ENCODE measurements around the gene CNTN4. TPM values are rescaled to one million over a fixed set of nuclear protein-coding genes. Genes with fewer than 3 reads are reported as not detected.
"Not testable (repeated sequence)": the region's sequence is repeated elsewhere in the genome, so short reads cannot be mapped to it uniquely, and the experiment has no call there.

The CNTN4 gene
- total RNA-seq, 4 donors from 2014 or later, result 6.6 to 10.7 (median 9.7) TPM

DNA sequence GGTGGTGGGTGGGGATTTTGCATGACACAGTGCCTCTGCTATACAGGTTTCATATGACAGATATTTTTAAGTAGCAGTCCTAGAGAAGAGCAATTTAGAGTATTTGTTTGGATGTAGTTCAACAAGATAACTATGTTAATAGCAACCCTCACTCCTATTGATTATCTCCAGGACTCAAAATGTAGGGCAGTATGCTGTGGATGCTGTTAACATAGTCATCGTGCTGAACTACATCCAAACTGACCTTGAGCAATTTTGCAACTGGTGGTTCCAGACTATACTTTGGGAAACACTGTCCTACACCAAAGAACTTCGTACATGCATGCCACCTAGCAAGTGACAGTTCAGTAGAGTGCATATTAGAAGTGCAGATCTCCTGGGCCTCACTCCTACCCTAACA, 893.9 kb downstream of the CNTN4 start:
- no peak overlapping the region for H3K27ac ChIP-seq (replicated peaks in 1 of 4)
- no peaks in the 10 kb centered on the region for H3K27me3 ChIP-seq
- H3K36me3 ChIP-seq, result no peaks in the 10 kb centered on the region
- H3K4me1 ChIP-seq, result no peaks in the 10 kb centered on the region
- no peaks in the 10 kb centered on the region for H3K9me3 ChIP-seq
- no peak for DNase-seq (ENCODE audit: extremely low spot score)
- TF ChIP-seq POLR2AphosphoS5 (IDR thresholded peaks at IDR 0.05), result no peak
- no peak for TF ChIP-seq EP300 (IDR thresholded peaks at IDR 0.05)
- TF ChIP-seq CTCF (IDR thresholded peaks at IDR 0.05), result no peak
- TF ChIP-seq POLR2A (IDR thresholded peaks at IDR 0.05; ENCODE audit: low read depth), result no peak
- H3K4me3 ChIP-seq, result no peak overlapping the region
- intact Hi-C loops (cut with DNase I), result no loop called here
- 55% methylated on average over 2 of the region's 2 CpGs for WGBS

- intact Hi-C loops (cut with DNase I); H3K36me3 ChIP-seq; H3K27ac ChIP-seq (replicated peaks in 1 of 4); H3K9me3 ChIP-seq; H3K4me1 ChIP-seq; H3K4me3 ChIP-seq; DNase-seq (ENCODE audit: extremely low spot score); H3K27me3 ChIP-seq: not testable (repeated sequence)
- WGBS, result 90% methylated on average over 5 of the region's 5 CpGs
Observed at GRCh38 chr3:2993130-2993529, 894.5 kb downstream of the CNTN4 start.

DNA sequence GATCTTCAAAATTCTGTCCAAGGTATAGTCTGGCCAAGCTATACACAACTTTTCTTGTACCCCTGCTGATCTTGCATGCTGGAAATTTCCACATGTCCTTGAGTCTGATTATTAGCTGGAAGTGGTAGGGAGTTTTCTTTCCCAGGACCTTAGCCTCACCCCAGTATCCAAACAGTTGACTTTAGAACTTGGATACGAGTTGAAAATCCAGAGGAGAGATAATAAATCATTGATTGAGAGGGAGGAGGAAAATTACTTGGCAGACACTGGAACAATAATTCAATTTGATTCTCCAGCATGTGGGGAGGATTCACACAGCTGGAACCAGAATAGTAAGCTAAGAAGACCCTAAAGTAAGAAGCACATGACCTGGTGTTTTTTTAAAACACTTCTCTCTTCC, 895.1 kb downstream of the CNTN4 start:
- no peaks in the 10 kb centered on the region for H3K4me1 ChIP-seq
- H3K27me3 ChIP-seq, result no peaks in the 10 kb centered on the region
- no peaks in the 10 kb centered on the region for H3K36me3 ChIP-seq
- H3K27ac ChIP-seq (replicated peaks in 1 of 4), result no peak overlapping the region
- no peaks in the 10 kb centered on the region for H3K9me3 ChIP-seq
- 20% methylated on average over 1 of the region's 1 CpG for WGBS
- TF ChIP-seq CTCF (IDR thresholded peaks at IDR 0.05), result no peak
- no peak for TF ChIP-seq POLR2A (IDR thresholded peaks at IDR 0.05; ENCODE audit: low read depth)
- TF ChIP-seq POLR2AphosphoS5 (IDR thresholded peaks at IDR 0.05), result no peak
- no peak for TF ChIP-seq EP300 (IDR thresholded peaks at IDR 0.05)
- intact Hi-C loops (cut with DNase I), result no loop called here
- no peak overlapping the region for H3K4me3 ChIP-seq
- no peak for DNase-seq (ENCODE audit: extremely low spot score)

GRCh38 chr3:2995195-2995594, 896.5 kb downstream of the CNTN4 start:
- Histone ChIP-seq H3K4me1 (no peaks in the 10 kb centered on the region), H3K27me3 (no peaks in the 10 kb centered on the region), H3K36me3 (no peaks in the 10 kb centered on the region), H3K9me3 (no peaks in the 10 kb centered on the region), H3K4me3 (no peak overlapping the region), H3K27ac (replicated peaks in 1 of 4) (no peak overlapping the region)
- DNase-seq (ENCODE audit: extremely low spot score), result no peak
- no peak for TF ChIP-seq POLR2AphosphoS5 (IDR thresholded peaks at IDR 0.05)
- TF ChIP-seq EP300 (IDR thresholded peaks at IDR 0.05), result no peak
- 72% methylated on average over 5 of the region's 5 CpGs for WGBS
- intact Hi-C loops (cut with DNase I), result no loop called here

- Histone ChIP-seq H3K9me3 (no peaks in the 10 kb centered on the region), H3K27ac (replicated peaks in 1 of 4) (no peak overlapping the region), H3K4me3 (no peak overlapping the region), H3K27me3 (no peaks in the 10 kb centered on the region), H3K36me3 (no peaks in the 10 kb centered on the region), H3K4me1 (no peaks in the 10 kb centered on the region)
- no peak for DNase-seq (ENCODE audit: extremely low spot score)
- no peak for TF ChIP-seq EP300 (IDR thresholded peaks at IDR 0.05)
- TF ChIP-seq POLR2A (IDR thresholded peaks at IDR 0.05; ENCODE audit: low read depth), result no peak
- no peak for TF ChIP-seq POLR2AphosphoS5 (IDR thresholded peaks at IDR 0.05)
- no peak for TF ChIP-seq CTCF (IDR thresholded peaks at IDR 0.05)
- intact Hi-C loops (cut with DNase I), result no loop called here
- WGBS, result 86% methylated on average over 7 of the region's 7 CpGs
Observed at GRCh38 chr3:3005146-3005744, 906.6 kb downstream of the CNTN4 start.
